Limb (tissue), 2 donors: ENCODE measurements around the gene COL12A1.

ENCODE experiments used
- DNase-seq, 2 donors: peaks; one replicate each; pipeline ENCODE4 v3.0.0-alpha.2; 2016; ENCODE audit errors: extremely low spot score in 2 of 2

The COL12A1 gene

DNA sequence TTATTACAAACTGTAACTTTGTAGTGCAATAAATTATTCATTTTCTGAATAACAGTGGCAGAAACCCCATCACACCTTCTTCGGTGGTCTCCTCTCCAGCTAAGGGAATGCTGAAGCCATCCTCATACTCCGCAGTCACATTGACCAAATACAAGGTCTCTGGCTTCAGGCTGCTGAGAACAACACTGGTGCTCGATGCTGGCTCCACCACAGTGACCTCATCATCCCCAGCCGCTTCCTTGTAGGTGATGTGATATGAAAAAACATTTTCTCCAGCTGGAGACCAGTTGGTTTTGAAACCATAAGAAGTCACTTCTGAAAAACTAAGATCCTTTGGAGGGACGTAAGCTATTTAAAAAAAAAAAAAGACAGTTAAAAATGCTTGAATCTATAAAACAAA is 25.0 kb downstream of the COL12A1 start:
- DNase-seq = no peak

DNA sequence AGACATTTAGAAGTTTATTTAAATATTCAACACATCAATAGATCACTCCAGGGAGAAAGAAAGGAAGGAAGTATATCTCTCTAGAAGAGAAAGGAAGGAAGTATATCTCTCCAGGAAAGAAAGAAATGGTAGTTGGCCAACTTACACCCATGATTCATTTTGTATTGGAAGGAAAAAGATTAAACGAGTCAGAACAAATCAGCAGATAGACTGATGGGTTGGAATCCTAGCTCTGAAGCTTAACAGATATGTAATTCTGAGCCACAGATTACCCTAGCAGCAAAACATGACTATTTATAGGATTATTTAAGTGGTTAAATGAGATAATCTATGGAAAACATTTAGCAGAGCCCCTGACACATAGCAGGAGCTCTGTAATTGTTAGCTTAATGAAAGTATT is 27.1 kb downstream of the COL12A1 start:
- no peak for DNase-seq

DNA sequence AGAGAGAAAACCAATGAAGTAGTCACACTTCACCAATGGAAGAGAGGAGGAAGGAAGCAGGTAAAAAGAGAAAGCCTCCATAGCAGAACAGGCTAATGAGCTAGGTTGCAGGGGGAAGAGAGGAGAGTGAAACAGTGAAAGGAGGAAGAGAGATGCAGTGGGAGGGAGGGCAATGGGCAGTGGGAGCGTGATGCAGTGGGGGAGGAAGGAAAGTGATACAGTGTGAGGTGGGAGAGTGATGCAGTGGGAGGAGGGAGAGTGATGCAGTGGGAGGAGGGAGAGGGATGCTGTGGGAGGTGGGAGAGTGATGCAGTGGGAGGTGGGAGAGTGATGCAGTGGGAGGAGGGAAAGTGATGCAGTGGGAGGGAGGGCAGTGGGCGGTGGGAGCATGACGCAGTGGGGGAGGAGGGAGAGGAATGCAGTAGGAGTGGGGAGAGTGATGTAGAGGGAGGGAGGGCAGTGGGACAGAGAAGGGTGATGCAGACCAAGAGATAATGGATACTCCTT is 29.7 kb downstream of the COL12A1 start:
- DNase-seq = no peak

DNA sequence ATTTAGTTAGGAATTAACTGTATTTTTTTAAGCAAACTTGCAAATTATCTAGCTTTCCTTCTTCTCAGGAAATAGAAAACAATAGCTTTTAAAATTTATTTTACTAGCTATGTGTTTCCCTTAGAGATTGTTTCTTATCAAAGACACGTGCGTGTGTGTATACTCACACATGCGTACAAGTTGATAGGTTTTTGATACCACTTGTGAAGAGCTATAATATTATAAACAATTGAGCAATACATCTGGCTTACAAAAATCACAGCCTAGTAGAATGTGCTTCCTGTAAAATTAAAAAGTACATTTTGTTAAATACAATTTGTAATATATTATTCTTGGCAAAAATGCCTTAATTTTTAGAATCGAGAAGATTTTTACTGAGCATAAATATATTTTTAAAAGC is 33.9 kb downstream of the COL12A1 start:
- DNase-seq = no peak

DNA sequence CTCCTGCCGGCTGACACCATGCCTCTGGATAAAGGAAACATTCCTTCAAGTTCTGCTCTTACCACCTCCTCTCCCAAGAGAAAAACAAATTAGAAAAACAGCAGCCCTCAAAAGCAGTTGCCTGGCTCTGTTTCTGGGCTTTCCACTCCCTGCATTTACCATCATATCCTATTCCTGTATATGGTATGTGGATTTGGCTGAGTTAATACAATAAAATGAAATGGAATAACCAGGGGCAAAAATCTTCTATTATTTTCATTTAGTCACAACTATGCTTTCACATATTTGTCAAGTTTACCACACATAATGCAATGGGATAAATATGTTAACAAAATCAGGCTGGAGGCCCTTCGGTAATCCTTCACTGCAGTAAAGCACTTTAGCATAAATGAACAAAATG is 34.3 kb downstream of the COL12A1 start:
- DNase-seq = peak; percentile 37 to 65

DNA sequence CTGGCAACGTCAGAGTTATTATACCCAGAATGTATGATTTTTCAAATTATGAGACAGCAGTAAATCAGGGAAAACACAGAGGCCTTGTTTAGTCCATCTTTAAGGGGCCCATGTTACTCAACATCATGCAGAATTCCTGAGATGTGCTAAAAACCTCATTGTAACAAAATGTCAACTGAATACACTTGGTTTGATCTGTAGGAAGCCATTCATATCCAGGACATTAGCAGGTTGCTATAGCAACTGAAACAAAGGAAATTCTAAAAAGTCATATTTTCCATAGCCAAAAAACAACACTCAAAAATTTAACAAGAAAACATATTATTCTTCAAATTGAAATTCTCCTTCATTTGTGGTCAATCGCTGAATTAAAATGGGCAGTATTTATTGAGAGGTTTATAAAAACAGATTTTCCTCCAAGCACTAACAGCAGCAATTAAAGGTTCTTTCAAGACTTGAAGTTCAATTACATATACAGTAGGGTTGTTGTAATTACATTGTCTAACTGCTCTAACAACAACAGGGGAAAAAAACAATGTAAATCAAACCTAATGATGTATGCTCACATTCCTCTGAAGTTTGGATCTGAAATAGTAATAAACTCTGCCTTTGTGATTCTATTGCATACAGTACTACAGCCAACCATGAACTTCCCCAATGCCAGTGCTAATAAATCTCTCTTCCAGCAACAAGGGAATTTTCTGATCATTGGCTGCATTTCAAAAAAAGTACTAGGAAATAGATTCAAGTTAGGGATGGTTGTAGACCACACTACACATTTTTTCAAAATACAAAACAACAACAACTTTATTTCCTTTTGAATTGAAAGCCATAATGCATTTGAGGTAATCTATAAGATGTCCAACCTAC is 34.9 kb downstream of the COL12A1 start:
- DNase-seq = peak in 1 of 2 donors; percentile 66

DNA sequence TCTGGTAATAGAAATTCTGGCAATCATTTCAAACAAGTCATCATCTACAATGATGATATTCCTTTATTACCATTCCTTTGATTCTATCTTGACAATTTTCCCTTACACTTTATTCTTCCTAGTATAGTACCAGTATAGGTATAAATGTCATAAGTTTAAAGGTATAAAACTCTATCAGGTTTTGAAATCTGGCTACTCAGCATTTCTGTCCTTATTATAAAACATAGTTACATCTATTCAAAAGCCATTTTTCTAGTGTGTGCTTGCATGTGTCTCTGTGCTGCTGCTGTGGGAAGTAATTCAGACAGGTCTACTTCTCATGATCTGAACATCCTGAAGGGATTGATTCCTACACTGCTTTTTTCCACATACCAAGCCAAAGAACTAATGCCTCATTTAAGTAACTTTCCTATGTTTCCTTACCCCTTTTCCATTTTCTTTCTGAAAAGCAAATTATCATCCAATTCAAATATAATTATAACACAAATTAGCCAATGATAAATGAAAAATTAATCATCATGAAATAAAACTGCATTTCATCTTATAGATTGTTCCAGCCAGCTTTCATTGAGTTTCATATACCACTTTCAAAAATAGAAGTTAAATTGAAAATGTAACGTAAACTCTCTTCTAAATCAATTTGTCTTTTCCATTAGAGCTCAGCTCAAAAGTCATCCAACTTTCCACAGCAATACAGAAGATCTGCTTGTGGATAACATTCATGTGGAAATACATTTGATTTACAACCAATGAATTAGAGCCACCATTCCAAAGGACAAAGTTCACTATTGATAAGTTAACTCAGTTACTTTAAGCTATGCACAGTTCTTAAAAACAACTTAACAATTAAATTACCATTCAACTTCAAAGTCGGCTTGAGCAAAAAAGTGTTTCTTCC is 35.9 kb downstream of the COL12A1 start:
- peak in 1 of 2 donors; percentile 45 for DNase-seq

DNA sequence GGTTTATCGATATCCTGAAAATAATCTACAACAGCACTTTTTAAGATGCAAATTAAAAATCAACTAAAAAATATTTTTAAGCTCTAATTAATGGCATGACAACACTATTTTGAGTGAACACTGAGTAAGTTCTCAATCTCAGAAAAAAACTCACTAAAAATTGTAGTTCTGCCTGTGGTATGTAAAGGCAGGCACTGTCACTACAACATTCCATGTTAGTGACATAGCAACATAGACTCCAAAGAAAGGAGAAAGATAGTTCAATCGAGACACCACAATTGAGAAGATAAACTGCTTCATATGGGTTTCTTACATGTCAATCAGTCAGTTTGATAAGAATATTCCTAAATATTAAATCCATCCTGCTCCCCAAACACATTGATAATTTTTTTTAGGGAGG is 38.0 kb downstream of the COL12A1 start:
- no peak for DNase-seq

DNA sequence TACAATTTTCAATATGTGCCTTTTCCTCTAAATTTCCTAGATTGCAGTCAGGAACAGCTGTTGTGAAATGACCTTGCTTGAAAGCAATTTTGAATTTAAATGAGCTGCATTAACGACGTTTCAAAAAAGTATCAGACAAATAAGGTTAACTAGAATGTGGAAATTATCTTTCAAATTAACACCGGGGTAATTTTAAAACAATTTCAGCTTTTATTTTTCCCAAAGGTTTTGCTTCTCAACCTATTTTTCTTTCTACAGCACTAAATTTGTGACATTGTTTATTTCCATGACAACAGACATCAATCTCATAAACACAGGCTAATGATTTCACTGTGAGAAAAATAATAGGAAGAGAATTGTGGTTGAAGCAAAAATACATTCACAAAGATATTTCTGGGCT is 38.5 kb downstream of the COL12A1 start:
- DNase-seq = no peak

DNA sequence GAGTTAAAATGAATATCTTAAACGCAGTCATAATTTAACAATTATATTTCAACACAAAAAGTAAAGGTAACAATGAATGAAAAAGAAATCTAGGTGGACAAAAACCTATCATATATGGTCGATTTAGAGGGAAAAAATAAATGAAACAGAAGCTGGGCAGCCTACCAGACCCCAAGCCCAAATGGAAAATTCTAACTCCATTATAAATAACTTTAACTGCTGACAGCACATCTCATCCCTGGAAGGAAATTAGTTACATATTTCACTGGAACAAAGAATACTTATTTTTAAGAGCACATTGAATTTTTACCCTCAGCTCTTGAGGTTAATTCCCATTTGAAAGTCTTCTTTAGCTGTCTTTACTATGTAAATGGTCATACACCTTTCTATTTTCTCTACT is 39.1 kb downstream of the COL12A1 start:
- no peak for DNase-seq

DNA sequence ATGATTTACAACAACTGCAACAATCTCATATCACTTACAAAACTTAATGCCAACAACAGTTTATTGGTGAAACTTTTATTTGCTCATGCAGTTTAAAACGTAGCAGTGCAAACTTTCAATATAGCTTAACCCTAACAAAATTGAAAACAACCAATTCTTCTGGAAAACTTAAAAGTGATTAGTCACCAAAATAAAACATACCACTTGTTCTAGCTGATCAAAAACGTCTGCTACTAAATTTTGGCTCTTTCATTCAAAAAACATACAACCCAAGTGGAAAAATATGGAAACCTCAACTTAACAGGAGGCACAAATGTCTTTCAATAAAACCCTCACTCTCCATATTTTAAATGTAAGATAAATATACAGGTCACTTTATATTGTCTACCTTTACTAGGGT is 39.6 kb downstream of the COL12A1 start:
- DNase-seq = no peak

DNA sequence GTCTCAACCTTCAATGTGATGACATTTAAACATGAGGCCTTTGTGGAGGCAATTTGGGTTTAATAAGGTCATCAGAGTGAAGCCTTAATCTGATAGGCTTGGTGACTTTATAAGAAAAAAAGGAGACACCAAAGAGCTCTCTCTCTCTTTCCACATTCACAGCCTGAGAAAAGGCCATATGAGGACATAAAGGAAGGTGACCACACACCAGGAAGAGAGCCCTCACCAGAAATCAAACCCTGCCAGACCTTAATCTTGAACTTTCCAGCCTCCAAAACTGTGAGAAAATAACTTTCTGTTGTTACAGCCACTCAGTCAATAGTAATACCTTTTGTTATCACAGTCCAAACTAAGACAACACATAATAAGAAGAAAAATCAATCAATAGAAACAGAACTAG is 47.7 kb downstream of the COL12A1 start:
- no peak for DNase-seq

DNA sequence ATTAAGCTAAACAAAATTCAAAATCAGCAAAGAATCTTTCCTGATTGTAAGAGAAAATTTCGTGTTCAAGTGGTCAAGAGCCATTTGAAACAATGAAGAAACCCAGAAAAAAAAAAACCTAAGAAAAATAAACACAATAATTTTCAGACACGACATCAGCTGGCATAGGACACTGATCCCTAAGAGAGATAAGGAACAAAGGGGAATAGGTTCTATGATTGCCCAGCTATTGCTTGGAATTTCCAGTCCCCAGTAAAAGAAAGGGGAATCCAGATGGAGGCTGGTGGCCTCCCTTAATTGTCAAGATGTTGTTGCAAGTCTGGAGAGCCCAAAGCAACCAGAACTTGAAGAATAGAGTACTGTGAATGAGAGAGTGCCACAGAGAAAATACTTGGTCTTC is 48.5 kb downstream of the COL12A1 start:
- DNase-seq = no peak

DNA sequence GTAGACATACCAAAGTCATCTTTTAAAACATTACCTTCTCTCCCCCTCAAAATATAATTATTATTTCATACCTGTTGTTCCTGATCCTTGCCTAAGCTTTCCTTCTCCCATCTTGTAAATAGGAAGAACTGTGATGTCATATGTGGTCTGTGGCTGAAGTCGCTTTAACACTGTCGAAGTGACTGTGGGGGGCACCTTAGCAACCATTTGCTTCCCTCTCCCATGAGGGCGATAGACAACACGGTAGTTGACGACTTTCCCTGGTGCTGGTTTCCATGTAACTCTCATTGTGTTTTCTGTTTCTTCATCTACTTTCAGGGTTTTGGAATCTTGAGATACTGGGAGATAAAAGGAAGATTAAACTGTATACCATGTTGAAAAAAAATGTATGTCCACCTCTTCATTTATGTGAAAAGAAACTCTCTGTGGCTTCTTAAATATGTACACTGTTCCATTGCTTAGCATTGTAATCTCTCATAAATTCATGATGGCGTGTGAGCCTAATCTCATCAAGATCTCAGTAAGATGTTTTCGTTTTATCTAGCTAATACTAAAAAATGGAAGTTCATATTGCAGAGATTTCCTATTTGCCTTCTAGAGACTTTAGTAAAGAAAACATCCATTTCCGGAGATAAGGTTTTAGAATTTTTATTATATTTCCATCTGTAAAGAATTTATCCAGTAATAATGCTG is 49.5 kb downstream of the COL12A1 start:
- DNase-seq = no peak

DNA sequence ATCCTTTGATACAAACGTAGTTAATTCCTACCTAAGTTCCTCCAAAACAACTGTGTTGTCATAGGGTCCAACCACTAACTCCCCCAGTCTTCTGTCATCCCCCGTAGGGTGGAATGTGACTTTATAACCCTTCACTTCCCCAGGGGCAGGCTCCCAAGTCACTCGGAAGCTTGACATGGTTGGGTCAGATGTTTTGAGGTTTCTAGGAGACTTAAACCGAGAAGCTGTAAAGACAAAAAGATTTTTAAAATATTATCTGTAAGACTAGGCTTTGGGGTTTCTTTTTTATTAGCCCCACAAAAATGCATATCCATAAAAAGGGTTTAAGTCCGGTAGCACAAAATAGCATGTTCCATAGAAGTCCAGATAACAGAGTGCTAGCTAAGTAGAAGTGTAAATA is 50.2 kb downstream of the COL12A1 start:
- DNase-seq = no peak

DNA sequence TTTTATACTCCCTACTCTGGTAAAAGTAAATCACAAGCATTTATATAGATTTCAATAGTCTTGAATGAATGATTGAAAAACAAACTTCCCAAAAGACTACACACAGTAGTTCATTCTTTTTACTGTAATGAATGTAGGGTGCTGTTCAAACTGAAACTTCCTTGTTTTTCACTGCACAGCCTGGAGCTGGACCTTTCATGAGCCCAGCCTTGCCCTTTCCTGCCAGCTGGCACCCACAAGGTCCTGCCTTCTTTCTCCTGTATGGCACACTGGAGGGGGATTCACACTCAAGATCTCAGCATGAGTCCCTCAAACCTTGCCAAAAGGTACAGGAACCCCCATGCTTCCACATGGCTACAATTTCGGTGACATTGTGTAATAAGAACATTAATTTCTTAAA is 50.9 kb downstream of the COL12A1 start:
- DNase-seq = no peak

DNA sequence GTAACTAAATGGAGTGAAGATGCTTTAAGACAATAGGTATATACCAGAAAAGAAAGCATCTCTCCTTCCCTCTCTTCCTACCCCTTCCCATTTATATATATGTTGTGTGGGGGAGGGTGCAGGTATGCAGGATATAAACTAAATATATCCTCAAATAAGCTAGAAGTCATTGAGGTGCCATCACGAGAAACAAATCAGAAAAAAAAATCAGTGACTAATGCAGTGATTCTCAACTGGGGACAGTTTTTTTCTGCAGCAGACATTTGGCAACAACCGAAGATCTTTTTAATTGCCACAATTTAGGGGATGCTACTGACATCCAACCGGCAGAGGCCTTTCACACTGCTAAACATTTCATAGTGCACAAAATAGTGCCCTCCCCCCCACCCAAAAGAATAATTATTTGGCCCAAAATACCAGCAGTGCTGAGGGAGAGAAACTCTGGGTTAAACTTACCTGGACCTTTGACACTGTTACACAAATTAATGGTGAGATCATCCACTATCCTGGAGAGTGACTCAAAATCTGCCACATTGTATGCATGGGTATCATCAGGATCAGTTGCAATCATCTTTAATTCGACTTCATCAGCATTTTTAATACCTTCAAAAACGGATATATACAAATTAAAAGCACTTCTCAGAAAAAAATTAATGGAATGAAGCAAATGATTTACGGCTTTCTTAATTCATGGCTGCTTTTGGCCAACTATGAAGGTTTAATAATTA is 55.0 kb downstream of the COL12A1 start:
- DNase-seq = no peak

DNA sequence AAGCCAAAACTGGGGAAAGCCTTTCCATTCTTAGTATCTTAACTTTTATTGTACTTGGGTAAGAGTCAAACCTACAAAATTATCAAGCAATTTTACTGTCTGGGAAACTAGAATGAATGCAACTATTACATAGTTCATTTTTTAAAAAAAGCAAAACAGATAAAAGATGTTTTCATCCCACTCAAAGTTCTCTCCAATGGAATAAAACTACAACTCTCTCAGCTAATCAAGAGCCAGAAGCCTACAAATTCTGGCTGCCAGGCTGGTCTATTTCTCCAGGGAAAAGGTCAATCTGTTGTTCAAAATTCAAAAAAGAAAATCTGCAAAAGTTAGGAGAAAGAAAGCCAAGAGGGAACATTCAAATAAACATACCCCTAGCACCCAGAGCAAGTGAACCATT is 56.2 kb downstream of the COL12A1 start:
- no peak for DNase-seq

DNA sequence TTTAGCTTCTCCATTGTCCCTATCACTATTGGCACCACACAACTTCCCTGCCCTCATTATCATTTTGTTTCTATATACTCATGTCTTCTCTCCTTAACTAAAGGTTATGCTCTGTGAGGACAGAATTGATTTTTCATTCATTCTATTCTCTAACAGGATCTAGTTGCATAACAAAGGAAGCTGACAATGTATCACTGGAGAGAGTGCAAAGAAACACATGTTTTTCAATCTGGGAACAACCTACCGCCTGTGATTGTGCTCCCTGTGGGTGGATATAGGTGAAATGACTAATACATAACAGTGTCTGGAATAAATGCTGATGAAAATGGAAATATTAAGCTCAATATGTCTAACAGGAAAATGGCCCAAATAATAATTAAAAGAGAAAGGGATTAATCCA is 56.6 kb downstream of the COL12A1 start:
- DNase-seq = no peak

DNA sequence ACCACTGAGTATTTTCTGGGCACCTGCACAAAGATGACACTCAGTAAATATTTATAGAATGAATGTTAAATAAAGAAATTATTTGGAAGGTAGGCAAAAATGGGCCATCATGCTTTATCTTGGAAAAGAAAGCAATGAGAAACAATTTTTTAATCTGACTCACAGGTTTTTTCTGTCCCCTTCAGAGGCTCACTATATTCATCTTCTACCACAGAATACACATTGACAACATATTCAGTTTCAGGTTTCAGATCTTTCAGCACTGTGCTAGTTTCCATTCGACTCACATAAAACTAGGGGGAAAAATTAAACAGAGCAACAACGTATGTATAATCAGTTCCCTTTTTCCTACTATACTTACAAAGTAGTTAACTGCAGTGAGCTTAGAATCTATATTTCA is 58.3 kb downstream of the COL12A1 start:
- DNase-seq = no peak

DNA sequence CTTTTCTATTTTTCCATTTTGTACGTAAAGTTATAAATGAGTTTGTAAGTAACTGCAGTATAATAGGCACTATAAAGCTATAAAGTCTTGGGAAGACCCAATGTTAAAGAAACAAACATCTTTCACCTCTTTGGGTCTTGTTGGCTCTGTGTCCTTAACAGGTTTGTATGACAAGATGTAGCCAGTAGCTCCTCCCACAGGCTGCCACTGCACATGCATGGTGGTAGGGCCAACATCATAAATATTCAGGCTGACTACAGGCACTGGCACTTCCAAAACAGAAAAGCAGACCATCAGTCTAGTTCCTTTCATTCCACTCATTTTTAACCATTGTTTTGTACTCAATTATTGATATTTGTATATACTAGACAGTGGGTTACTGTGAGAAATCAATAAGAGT is 59.9 kb downstream of the COL12A1 start:
- no peak for DNase-seq
